Nephron (organoid): ENCODE measurements around the gene RAB40C.

Source experiments
- H3K27ac Mint-ChIP-seq, 3 experiments: 2 replicates each; pipeline ENCODE4 v1.8.0; 2020; ENCODE audit warnings: mixed read lengths in 3 of 3, mild to moderate bottlenecking in 2 of 3, moderate library complexity in 1 of 3
- H3K27me3 Mint-ChIP-seq: 2 replicates; pipeline ENCODE4 v1.8.0; 2021; ENCODE audit warnings: low read depth, mild to moderate bottlenecking, moderate library complexity, mixed read lengths
- H3K36me3 Mint-ChIP-seq: 2 replicates; pipeline ENCODE4 v1.8.0; 2020; ENCODE audit warnings: low read depth, mixed read lengths
- H3K4me1 Mint-ChIP-seq: 2 replicates; pipeline ENCODE4 v1.8.0; 2020; ENCODE audit warnings: mixed read lengths
- H3K4me3 Mint-ChIP-seq, 3 experiments: 2 replicates each; pipeline ENCODE4 v1.8.0; 2020; ENCODE audit warnings: mild to moderate bottlenecking in 3 of 3, mixed read lengths in 3 of 3, moderate library complexity in 2 of 3
- H3K9me3 Mint-ChIP-seq: 2 replicates; pipeline ENCODE4 v1.8.0; 2020; ENCODE audit warnings: mixed read lengths
- CTCF ChIP-seq, 3 experiments: fragments of 200-600 bp; sonication (generic); IDR thresholded peaks; one replicate each; pipeline ENCODE4 v1.5.0; 2021; ENCODE audit warnings: antibody characterized with exemption in 3 of 3; ENCODE audit not compliant: unreplicated experiment in 3 of 3

The RAB40C gene

DNA sequence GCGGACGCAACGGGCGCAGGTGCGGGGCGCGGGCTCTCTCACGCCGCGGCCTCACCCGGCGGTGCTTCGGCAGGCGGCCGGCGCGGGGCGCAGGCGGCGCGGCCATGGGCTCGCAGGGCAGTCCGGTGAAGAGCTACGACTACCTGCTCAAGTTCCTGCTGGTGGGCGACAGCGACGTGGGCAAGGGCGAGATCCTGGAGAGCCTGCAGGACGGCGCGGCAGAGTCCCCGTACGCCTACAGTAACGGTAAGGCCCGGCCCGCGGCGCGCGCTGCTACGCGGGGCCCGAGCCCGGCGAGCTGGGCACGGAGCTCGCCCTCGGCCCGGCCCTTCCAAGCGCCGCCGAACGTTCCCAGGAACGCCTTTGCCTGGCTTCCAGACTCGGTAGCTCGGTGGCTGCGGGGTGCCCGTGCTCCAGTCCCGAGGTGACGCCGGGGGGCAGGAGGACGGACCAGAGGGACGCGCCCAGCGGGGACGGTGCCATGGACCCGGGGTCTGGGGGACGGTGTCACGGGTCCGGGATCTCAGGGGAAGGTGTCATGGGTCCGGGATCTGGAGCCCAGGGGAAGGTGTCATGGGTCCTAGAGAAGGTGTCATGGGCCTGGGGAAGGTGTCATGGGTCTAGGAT lies 435 bp downstream of the RAB40C start:
- Mint-ChIP-seq H3K27ac (peak overlapping the region; percentile 53 to 91 (median 74)), H3K4me1 (peaks cover 44% of the 10 kb centered on the region), H3K4me3 (peak overlapping the region; percentile 90 to 92 (median 90))

GRCh38 chr16:590815-591200 lies 942 bp downstream of the RAB40C start:
- Mint-ChIP-seq H3K27ac (peak overlapping the region; percentile 53 to 91 (median 74)), H3K4me1 (peaks cover 41% of the 10 kb centered on the region), H3K27me3 (peaks cover 6% of the 10 kb centered on the region), H3K9me3 (no peaks in the 10 kb centered on the region), H3K36me3 (peaks cover 7% of the 10 kb centered on the region), H3K4me3 (peak overlapping the region; percentile 90 to 92 (median 90))
- no peak for TF ChIP-seq CTCF (IDR thresholded peaks at IDR 0.05; ENCODE audit: unreplicated experiment in 3 of 3)

More for the DNA sequence above, 435 bp downstream of the RAB40C start:
- Mint-ChIP-seq H3K36me3 (peaks cover 7% of the 10 kb centered on the region), H3K27me3 (peaks cover 8% of the 10 kb centered on the region), H3K9me3 (no peaks in the 10 kb centered on the region)
- TF ChIP-seq CTCF (IDR thresholded peaks at IDR 0.05; ENCODE audit: unreplicated experiment in 3 of 3) = no peak

DNA sequence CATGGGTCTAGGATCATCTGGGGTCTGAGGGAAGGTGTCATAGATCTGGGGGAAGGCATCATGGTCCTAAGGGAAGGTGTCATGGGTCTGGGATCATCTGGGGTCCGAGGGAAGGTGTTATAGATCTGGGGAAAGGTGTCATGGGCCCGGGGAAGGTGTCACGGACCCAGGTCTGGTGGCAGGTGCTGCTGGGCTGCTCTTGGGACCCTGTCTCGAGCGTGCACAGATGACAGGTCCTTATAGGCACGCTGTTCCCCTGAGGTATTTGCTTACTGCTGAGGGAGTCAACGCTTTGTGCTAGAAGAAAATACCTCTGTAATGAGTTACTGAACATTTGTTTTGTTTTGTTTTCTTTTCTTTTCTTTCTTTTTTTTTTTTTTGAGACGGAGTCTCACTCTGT lies 1.4 kb downstream of the RAB40C start:
- Mint-ChIP-seq H3K27ac (peak overlapping the region; percentile 53 to 91 (median 74)), H3K4me1 (peaks cover 39% of the 10 kb centered on the region), H3K36me3 (peaks cover 11% of the 10 kb centered on the region), H3K27me3 (peaks cover 4% of the 10 kb centered on the region), H3K9me3 (no peaks in the 10 kb centered on the region), H3K4me3 (peak overlapping the region; percentile 90 to 92 (median 90))
- no peak for TF ChIP-seq CTCF (IDR thresholded peaks at IDR 0.05; ENCODE audit: unreplicated experiment in 3 of 3)

- Mint-ChIP-seq H3K36me3 (peaks cover 19% of the 10 kb centered on the region), H3K27ac (peak overlapping the region in 2 of 3 experiments; percentile 63 to 65), H3K4me1 (peaks cover 34% of the 10 kb centered on the region), H3K4me3 (peak overlapping the region; percentile 90 to 92 (median 90)), H3K9me3 (no peaks in the 10 kb centered on the region), H3K27me3 (peaks cover 4% of the 10 kb centered on the region)
- TF ChIP-seq CTCF (IDR thresholded peaks at IDR 0.05; ENCODE audit: unreplicated experiment in 3 of 3) = no peak
Measured at GRCh38 chr16:591892-592517, 2.1 kb downstream of the RAB40C start.

DNA sequence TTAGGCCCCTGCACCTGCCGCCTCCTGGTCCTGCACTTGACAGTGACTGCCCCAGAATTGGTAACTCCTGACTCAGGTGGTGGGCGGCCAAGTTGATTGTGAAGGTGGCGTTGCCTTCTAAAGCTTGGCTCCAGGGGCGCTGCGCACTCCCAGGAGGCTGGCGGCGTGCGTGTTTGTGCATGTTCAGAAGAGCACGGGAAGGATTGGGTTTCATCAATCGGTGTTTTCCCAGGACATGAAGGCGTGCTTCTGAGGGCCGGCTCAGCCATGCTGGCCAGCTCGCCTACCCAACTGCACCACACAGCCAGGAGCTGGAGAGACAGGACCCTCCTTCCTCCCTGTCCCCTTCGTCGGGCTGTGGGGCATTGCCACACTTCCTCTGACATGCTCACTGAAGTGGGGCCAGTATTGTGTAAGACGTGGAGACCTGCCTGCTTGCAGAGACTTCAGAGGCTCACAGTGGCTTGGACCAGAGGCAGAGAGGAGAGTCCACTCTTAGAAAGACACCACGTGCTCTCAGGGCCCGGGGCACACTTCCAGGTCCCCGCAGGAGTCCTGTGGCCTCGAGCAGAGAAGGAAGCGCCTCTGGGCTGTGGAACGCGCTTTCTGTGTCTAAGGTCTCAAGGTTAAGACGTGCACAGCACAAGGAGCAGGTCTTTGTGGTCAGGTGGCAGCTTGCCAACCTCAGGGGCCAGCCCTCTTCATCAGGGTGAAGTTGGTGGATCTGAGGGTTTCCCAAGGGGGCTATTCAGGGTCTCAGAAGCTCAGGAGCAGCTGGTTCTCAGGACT lies 2.8 kb downstream of the RAB40C start:
- Mint-ChIP-seq H3K36me3 (peaks cover 21% of the 10 kb centered on the region), H3K4me3 (peak overlapping the region; percentile 25 to 92 (median 90)), H3K27me3 (peaks cover 4% of the 10 kb centered on the region), H3K4me1 (peaks cover 29% of the 10 kb centered on the region), H3K9me3 (no peaks in the 10 kb centered on the region), H3K27ac (peak overlapping the region; percentile 55 to 90 (median 64))
- no peak for TF ChIP-seq CTCF (IDR thresholded peaks at IDR 0.05; ENCODE audit: unreplicated experiment in 3 of 3)
